ENCODE results near the gene PPTC7.
"Not testable (repeated sequence)": the region's sequence is repeated elsewhere in the genome, so short reads cannot be mapped to it uniquely, and the experiment has no call there.

The PPTC7 gene

GRCh38 chr12:110560048-110560447, 23.1 kb downstream of the PPTC7 start:
- no peaks in the 10 kb centered on the region for H3K4me1 ChIP-seq (ENCODE audit: control insufficient read depth in 2 of 2, insufficient read depth in 1 of 2, low read depth in 1 of 2, low read length in 2 of 2)
- H2AK5ac ChIP-seq (ENCODE audit: low read depth, low read length) = no peak overlapping the region
- H3K9ac ChIP-seq (ENCODE audit: low read depth, low read length, poor library complexity) = no peak overlapping the region
- no peak overlapping the region for H3K4me3 ChIP-seq (ENCODE audit: low read length in 2 of 2)
- H3K79me1 ChIP-seq (ENCODE audit: low read depth, low read length) = peaks cover 2% of the 10 kb centered on the region
- no peak overlapping the region for H3K14ac ChIP-seq (ENCODE audit: low read length)
- no peak overlapping the region for H2BK15ac ChIP-seq (ENCODE audit: low read length)
- H3K9me3 ChIP-seq (replicated peaks in 1 of 2; ENCODE audit: control insufficient read depth in 2 of 2, insufficient read depth in 1 of 2, low read depth in 1 of 2, low read length in 2 of 2) = no peaks in the 10 kb centered on the region
- no peaks in the 10 kb centered on the region for H3K27me3 ChIP-seq (ENCODE audit: control insufficient read depth in 3 of 3, insufficient read depth in 3 of 3, low read depth in 1 of 3, low read length in 3 of 3)
- no peak overlapping the region for H2BK12ac ChIP-seq (ENCODE audit: low read length)
- no CpG with 5 or more reads among the region's 5 CpGs for WGBS, 2 donors (ENCODE audit: extremely low coverage in 2 of 2, insufficient read length in 2 of 2, insufficient replicate concordance in 1 of 2)
- H3K27ac ChIP-seq (replicated peaks; ENCODE audit: low read length) = no peak overlapping the region
- DNase-seq (ENCODE audit: low spot score) = no peak
- H4K91ac ChIP-seq (ENCODE audit: low read depth, low read length, poor library complexity) = no peak overlapping the region
- no peak overlapping the region for H3K18ac ChIP-seq (ENCODE audit: low read length)
- no peak overlapping the region for H3K4ac ChIP-seq (ENCODE audit: low read length)
- H3K4me2 ChIP-seq (ENCODE audit: insufficient read depth, low read length, poor library complexity, severe bottlenecking) = no peak overlapping the region
- H3K23ac ChIP-seq (ENCODE audit: low read depth, low read length, poor library complexity) = no peak overlapping the region
- H2AFZ ChIP-seq (ENCODE audit: low read length) = no peak overlapping the region
- no peak overlapping the region for H2BK120ac ChIP-seq (ENCODE audit: low read depth, low read length)
- no peak overlapping the region for H2BK5ac ChIP-seq (ENCODE audit: low read length)
- H4K8ac ChIP-seq (ENCODE audit: low read depth, low read length) = no peak overlapping the region
- no peaks in the 10 kb centered on the region for H3K36me3 ChIP-seq (replicated peaks in 1 of 2; ENCODE audit: control insufficient read depth in 2 of 2, insufficient read depth in 2 of 2, low read length in 2 of 2)

GRCh38 chr12:110558945-110559344, 24.2 kb downstream of the PPTC7 start:
- not testable (repeated sequence) for H2BK120ac ChIP-seq (ENCODE audit: low read depth, low read length); H3K9ac ChIP-seq (ENCODE audit: low read depth, low read length, poor library complexity); H3K4ac ChIP-seq (ENCODE audit: low read length); H2BK12ac ChIP-seq (ENCODE audit: low read length); H3K4me3 ChIP-seq (ENCODE audit: low read length in 2 of 2); H2AK5ac ChIP-seq (ENCODE audit: low read depth, low read length); H3K14ac ChIP-seq (ENCODE audit: low read length); DNase-seq (ENCODE audit: low spot score); H3K79me1 ChIP-seq (ENCODE audit: low read depth, low read length); H4K8ac ChIP-seq (ENCODE audit: low read depth, low read length); H2BK5ac ChIP-seq (ENCODE audit: low read length); H3K4me1 ChIP-seq (ENCODE audit: control insufficient read depth in 2 of 2, insufficient read depth in 1 of 2, low read depth in 1 of 2, low read length in 2 of 2); H2AFZ ChIP-seq (ENCODE audit: low read length); H3K4me2 ChIP-seq (ENCODE audit: insufficient read depth, low read length, poor library complexity, severe bottlenecking); H2BK15ac ChIP-seq (ENCODE audit: low read length); H3K27ac ChIP-seq (replicated peaks; ENCODE audit: low read length); H4K91ac ChIP-seq (ENCODE audit: low read depth, low read length, poor library complexity); H3K23ac ChIP-seq (ENCODE audit: low read depth, low read length, poor library complexity); H3K36me3 ChIP-seq (replicated peaks in 1 of 2; ENCODE audit: control insufficient read depth in 2 of 2, insufficient read depth in 2 of 2, low read length in 2 of 2); H3K27me3 ChIP-seq (ENCODE audit: control insufficient read depth in 3 of 3, insufficient read depth in 3 of 3, low read depth in 1 of 3, low read length in 3 of 3); H3K18ac ChIP-seq (ENCODE audit: low read length); H3K9me3 ChIP-seq (replicated peaks in 1 of 2; ENCODE audit: control insufficient read depth in 2 of 2, insufficient read depth in 1 of 2, low read depth in 1 of 2, low read length in 2 of 2)
- WGBS, 2 donors (ENCODE audit: extremely low coverage in 2 of 2, insufficient read length in 2 of 2, insufficient replicate concordance in 1 of 2) = no CpG with 5 or more reads among the region's 2 CpGs

- DNase-seq (ENCODE audit: low spot score) = no peak
- WGBS, 2 donors (ENCODE audit: extremely low coverage in 2 of 2, insufficient read length in 2 of 2, insufficient replicate concordance in 1 of 2) = no CpG with 5 or more reads among the region's 3 CpGs
- H2BK15ac ChIP-seq (ENCODE audit: low read length) = no peak overlapping the region
- no peak overlapping the region for H4K91ac ChIP-seq (ENCODE audit: low read depth, low read length, poor library complexity)
- H3K27me3 ChIP-seq (ENCODE audit: control insufficient read depth in 3 of 3, insufficient read depth in 3 of 3, low read depth in 1 of 3, low read length in 3 of 3) = no peaks in the 10 kb centered on the region
- H3K4me1 ChIP-seq (ENCODE audit: control insufficient read depth in 2 of 2, insufficient read depth in 1 of 2, low read depth in 1 of 2, low read length in 2 of 2) = no peaks in the 10 kb centered on the region
- no peak overlapping the region for H3K9ac ChIP-seq (ENCODE audit: low read depth, low read length, poor library complexity)
- H3K4me3 ChIP-seq (ENCODE audit: low read length in 2 of 2) = no peak overlapping the region
- no peak overlapping the region for H3K23ac ChIP-seq (ENCODE audit: low read depth, low read length, poor library complexity)
- no peak overlapping the region for H2BK5ac ChIP-seq (ENCODE audit: low read length)
- H2AK5ac ChIP-seq (ENCODE audit: low read depth, low read length) = no peak overlapping the region
- H3K18ac ChIP-seq (ENCODE audit: low read length) = no peak overlapping the region
- no peak overlapping the region for H2BK12ac ChIP-seq (ENCODE audit: low read length)
- no peaks in the 10 kb centered on the region for H3K9me3 ChIP-seq (replicated peaks in 1 of 2; ENCODE audit: control insufficient read depth in 2 of 2, insufficient read depth in 1 of 2, low read depth in 1 of 2, low read length in 2 of 2)
- H3K14ac ChIP-seq (ENCODE audit: low read length) = no peak overlapping the region
- H3K4ac ChIP-seq (ENCODE audit: low read length) = no peak overlapping the region
- H3K79me1 ChIP-seq (ENCODE audit: low read depth, low read length) = peaks cover 2% of the 10 kb centered on the region
- no peak overlapping the region for H4K8ac ChIP-seq (ENCODE audit: low read depth, low read length)
- H3K27ac ChIP-seq (replicated peaks; ENCODE audit: low read length) = no peak overlapping the region
- no peak overlapping the region for H2AFZ ChIP-seq (ENCODE audit: low read length)
- no peak overlapping the region for H2BK120ac ChIP-seq (ENCODE audit: low read depth, low read length)
- H3K4me2 ChIP-seq (ENCODE audit: insufficient read depth, low read length, poor library complexity, severe bottlenecking) = no peak overlapping the region
- no peaks in the 10 kb centered on the region for H3K36me3 ChIP-seq (replicated peaks in 1 of 2; ENCODE audit: control insufficient read depth in 2 of 2, insufficient read depth in 2 of 2, low read length in 2 of 2)
Observed at GRCh38 chr12:110557300-110557699, 25.8 kb downstream of the PPTC7 start.

- Histone ChIP-seq H2AFZ (ENCODE audit: low read length) (no peak overlapping the region), H3K27ac (replicated peaks; ENCODE audit: low read length) (no peak overlapping the region), H3K9ac (ENCODE audit: low read depth, low read length, poor library complexity) (no peak overlapping the region), H3K4ac (ENCODE audit: low read length) (no peak overlapping the region), H3K18ac (ENCODE audit: low read length) (no peak overlapping the region), H2BK15ac (ENCODE audit: low read length) (no peak overlapping the region), H3K9me3 (replicated peaks in 1 of 2; ENCODE audit: control insufficient read depth in 2 of 2, insufficient read depth in 1 of 2, low read depth in 1 of 2, low read length in 2 of 2) (no peaks in the 10 kb centered on the region), H4K91ac (ENCODE audit: low read depth, low read length, poor library complexity) (no peak overlapping the region), H2AK5ac (ENCODE audit: low read depth, low read length) (no peak overlapping the region), H3K23ac (ENCODE audit: low read depth, low read length, poor library complexity) (no peak overlapping the region), H3K4me2 (ENCODE audit: insufficient read depth, low read length, poor library complexity, severe bottlenecking) (no peak overlapping the region), H3K4me3 (ENCODE audit: low read length in 2 of 2) (no peak overlapping the region), H3K36me3 (replicated peaks in 1 of 2; ENCODE audit: control insufficient read depth in 2 of 2, insufficient read depth in 2 of 2, low read length in 2 of 2) (peaks cover under 1 to 3% of the 10 kb centered on the region in 2 donors), H2BK120ac (ENCODE audit: low read depth, low read length) (no peak overlapping the region), H2BK5ac (ENCODE audit: low read length) (no peak overlapping the region), H3K14ac (ENCODE audit: low read length) (no peak overlapping the region), H3K79me1 (ENCODE audit: low read depth, low read length) (peaks cover 2% of the 10 kb centered on the region), H3K27me3 (ENCODE audit: control insufficient read depth in 3 of 3, insufficient read depth in 3 of 3, low read depth in 1 of 3, low read length in 3 of 3) (no peaks in the 10 kb centered on the region), H2BK12ac (ENCODE audit: low read length) (no peak overlapping the region), H3K4me1 (ENCODE audit: control insufficient read depth in 2 of 2, insufficient read depth in 1 of 2, low read depth in 1 of 2, low read length in 2 of 2) (no peaks in the 10 kb centered on the region), H4K8ac (ENCODE audit: low read depth, low read length) (no peak overlapping the region)
- DNase-seq (ENCODE audit: low spot score) = no peak
- WGBS, 2 donors (ENCODE audit: extremely low coverage in 2 of 2, insufficient read length in 2 of 2, insufficient replicate concordance in 1 of 2) = no CpG with 5 or more reads among the region's 10 CpGs
Observed at GRCh38 chr12:110556705-110557104, 26.4 kb downstream of the PPTC7 start.

Data from neuronal stem cell (in vitro differentiated cells).